ENCODE measurements around the gene OVOL1. TPM values are rescaled to one million over a fixed set of nuclear protein-coding genes. Genes with fewer than 3 reads are reported as not detected.
"Not testable (repeated sequence)": the region's sequence is repeated elsewhere in the genome, so short reads cannot be mapped to it uniquely, and the experiment has no call there.

The OVOL1 gene
- total RNA-seq, 1 donor from 2014 or later = not detected

DNA sequence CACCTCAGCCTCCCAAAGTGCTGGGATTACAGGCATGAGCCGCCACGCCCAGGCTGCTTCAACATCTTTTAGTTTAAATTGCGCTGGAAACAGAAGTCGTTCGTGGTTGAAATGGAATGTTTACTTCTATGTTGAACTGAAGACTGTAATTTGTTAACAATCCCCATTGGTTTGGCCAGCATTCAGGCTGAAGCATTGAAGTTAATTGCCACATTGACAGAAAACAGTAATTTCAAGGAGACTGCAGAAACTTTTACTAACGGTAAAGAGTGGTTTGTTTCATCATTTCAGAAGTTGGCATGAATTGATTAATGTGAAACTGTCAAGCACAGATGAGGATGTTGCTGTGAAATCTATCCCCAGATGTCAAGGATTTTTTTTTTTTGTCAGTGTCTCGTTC, 20.3 kb upstream of the OVOL1 start:
- Mint-ChIP-seq H3K4me3 (no peak overlapping the region), H3K9me3 (peaks cover 3% of the 10 kb centered on the region), H3K27ac (ENCODE audit: unreplicated experiment) (no peak overlapping the region), H3K4me1 (no peaks in the 10 kb centered on the region), H3K36me3 (ENCODE audit: low read depth) (peaks cover 3% of the 10 kb centered on the region), H3K27me3 (ENCODE audit: low read depth) (peaks cover 3% of the 10 kb centered on the region)
- TF ChIP-seq, protein P1, sequence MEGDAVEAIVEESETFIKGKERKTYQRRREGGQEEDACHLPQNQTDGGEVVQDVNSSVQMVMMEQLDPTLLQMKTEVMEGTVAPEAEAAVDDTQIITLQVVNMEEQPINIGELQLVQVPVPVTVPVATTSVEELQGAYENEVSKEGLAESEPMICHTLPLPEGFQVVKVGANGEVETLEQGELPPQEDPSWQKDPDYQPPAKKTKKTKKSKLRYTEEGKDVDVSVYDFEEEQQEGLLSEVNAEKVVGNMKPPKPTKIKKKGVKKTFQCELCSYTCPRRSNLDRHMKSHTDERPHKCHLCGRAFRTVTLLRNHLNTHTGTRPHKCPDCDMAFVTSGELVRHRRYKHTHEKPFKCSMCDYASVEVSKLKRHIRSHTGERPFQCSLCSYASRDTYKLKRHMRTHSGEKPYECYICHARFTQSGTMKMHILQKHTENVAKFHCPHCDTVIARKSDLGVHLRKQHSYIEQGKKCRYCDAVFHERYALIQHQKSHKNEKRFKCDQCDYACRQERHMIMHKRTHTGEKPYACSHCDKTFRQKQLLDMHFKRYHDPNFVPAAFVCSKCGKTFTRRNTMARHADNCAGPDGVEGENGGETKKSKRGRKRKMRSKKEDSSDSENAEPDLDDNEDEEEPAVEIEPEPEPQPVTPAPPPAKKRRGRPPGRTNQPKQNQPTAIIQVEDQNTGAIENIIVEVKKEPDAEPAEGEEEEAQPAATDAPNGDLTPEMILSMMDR (conservative IDR thresholded peaks at IDR 0.05) = no peak
- no peak for DNase-seq (ENCODE audit: low read depth, low spot score)

DNA sequence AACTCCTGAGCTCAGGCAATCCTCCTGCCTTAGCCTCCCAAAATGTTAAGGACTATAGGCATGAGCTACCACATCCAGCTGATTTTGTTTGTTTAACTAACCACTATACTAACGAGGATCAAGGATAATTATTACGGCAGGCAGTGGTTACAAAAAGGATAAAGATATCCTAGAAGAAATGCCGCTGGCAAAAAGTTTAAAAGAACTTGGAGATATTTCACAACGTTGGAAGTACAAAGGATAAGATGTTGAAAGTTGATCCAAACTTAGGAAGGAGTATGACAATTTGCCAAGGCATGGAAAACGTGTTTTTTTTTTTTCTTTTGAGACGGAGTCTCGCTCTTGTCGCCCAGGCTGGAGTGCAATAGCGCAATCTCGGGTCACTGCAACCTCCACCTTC, 19.5 kb upstream of the OVOL1 start:
- Mint-ChIP-seq H3K9me3 (peaks cover 3% of the 10 kb centered on the region), H3K36me3 (ENCODE audit: low read depth) (peaks cover 3% of the 10 kb centered on the region), H3K4me1 (no peaks in the 10 kb centered on the region), H3K4me3 (no peak overlapping the region), H3K27me3 (ENCODE audit: low read depth) (peaks cover 2% of the 10 kb centered on the region), H3K27ac (ENCODE audit: unreplicated experiment) (no peak overlapping the region)
- TF ChIP-seq, protein P1 (conservative IDR thresholded peaks at IDR 0.05) = no peak
- no peak for DNase-seq (ENCODE audit: low read depth, low spot score)

DNA sequence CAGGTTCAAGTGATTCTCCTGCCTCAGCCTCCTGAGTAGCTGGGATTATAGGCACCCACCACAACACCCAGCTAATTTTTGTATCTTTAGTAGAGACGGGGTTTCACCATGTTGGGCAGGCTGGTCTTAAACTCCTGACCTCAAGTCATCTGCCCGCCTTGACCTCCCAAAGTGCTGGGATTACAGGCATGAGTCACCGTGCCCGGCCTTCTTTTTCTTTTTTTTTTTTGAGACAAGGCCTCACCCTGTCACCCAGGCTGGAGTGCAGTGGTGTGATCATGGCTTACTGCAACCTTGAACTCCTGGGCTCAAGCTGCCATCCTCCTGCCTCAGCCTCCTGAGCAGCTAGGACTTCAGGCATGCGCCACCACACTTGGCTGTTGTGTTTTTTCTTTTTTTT, 19.1 kb upstream of the OVOL1 start:
- DNase-seq (ENCODE audit: low read depth, low spot score); H3K4me3 Mint-ChIP-seq; H3K9me3 Mint-ChIP-seq; H3K36me3 Mint-ChIP-seq (ENCODE audit: low read depth); H3K27ac Mint-ChIP-seq (ENCODE audit: unreplicated experiment); H3K4me1 Mint-ChIP-seq; H3K27me3 Mint-ChIP-seq (ENCODE audit: low read depth): not testable (repeated sequence)

DNA sequence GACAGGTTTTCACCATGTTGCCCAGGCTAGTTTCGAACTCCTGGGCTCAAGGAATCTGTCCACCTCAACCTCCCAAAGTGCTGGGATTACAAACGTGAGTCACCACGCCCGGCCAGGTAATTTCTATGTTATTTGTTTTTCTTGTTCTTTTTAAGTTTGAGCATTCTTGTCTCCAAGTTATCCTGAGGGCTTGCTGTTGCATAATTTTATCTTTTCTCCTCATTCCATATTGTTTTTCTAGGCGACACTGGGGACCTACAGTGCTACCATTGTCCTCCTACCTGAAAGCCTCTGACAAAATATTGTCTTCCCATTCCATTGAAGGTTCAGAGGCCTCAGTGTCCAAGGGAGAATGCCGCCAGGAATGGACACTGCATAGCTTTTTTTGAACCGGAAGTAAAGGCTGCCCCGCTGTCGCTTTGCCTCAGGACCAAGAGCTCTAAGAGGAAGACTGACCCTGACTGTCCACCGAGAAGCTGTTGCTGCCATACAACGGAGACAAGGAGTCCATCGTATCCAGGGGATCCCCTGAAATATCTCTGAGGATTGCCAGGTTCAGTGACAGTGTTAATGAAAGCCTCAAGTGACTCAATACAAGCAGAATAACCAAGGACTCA, 15.8 kb upstream of the OVOL1 start:
- Mint-ChIP-seq H3K4me1 (no peaks in the 10 kb centered on the region), H3K27me3 (ENCODE audit: low read depth) (peaks cover 2% of the 10 kb centered on the region), H3K9me3 (peaks cover 3% of the 10 kb centered on the region), H3K4me3 (no peak overlapping the region), H3K36me3 (ENCODE audit: low read depth) (peaks cover 3% of the 10 kb centered on the region), H3K27ac (ENCODE audit: unreplicated experiment) (no peak overlapping the region)
- TF ChIP-seq, protein P1 (conservative IDR thresholded peaks at IDR 0.05) = no peak
- no peak for DNase-seq (ENCODE audit: low read depth, low spot score)

DNA sequence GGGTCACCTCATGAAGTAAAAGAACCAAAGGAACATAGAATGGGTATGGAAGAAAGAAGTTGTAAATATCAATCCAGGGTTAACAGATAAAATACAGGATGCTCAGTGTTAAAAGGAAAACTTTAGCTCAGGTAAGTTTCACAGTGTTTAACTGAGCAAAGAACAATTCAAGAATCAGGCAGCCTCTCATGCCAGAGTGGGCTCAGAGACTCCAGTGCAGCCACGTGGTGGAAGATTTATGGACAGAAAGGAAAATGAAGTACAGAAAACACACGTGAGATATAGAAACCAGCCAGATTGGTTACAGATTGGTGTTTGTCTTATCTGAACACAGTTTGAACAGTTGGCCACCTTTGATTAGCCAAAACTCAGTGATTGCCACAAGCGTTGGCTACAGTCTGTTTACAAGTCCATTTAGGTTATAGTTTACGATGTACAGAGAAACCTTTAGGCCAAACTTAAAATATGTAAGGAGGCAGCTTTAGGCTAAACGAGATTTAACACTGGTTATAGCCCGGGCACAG, 15.2 kb upstream of the OVOL1 start:
- no peak overlapping the region for H3K27ac Mint-ChIP-seq (ENCODE audit: unreplicated experiment)
- no peak for DNase-seq (ENCODE audit: low read depth, low spot score)
- H3K4me3 Mint-ChIP-seq = no peak overlapping the region
- peaks cover 3% of the 10 kb centered on the region for H3K36me3 Mint-ChIP-seq (ENCODE audit: low read depth)
- no peaks in the 10 kb centered on the region for H3K27me3 Mint-ChIP-seq (ENCODE audit: low read depth)
- TF ChIP-seq, protein P1 (conservative IDR thresholded peaks at IDR 0.05) = no peak
- H3K9me3 Mint-ChIP-seq = peaks cover 3% of the 10 kb centered on the region
- no peaks in the 10 kb centered on the region for H3K4me1 Mint-ChIP-seq

DNA sequence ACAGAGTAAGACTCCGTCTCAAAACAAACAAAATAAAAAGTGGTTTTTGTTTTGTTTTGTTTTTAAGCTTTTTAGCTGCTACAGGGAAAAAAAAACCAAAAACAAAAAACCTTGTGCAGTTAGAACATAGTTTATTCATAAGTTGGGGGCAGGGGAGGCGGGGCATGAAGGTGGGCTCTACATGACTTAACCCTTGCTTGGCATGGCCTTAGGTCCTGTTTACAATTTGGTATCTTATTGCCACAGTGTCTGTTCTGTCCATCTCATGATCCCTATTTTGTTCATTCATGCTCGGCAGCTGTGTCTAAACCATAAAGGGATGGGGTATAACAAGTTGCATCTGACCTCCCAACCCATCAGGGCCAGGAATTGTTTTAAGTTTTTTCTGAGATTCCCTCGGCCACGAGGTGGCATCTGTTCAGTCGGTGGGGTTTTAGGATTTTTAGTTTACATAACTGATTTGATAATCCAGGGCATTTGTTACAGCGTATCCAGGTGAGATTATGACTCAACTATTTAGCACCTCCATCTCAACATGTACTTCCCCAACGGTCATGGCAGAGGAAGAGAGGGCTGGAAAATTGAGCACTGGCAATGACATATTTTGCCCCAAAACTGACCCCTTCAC, 13.0 kb upstream of the OVOL1 start:
- no peak for DNase-seq (ENCODE audit: low read depth, low spot score)
- no peaks in the 10 kb centered on the region for H3K4me1 Mint-ChIP-seq
- H3K36me3 Mint-ChIP-seq (ENCODE audit: low read depth) = peaks cover 3% of the 10 kb centered on the region
- peaks cover 3% of the 10 kb centered on the region for H3K9me3 Mint-ChIP-seq
- H3K4me3 Mint-ChIP-seq = no peak overlapping the region
- H3K27me3 Mint-ChIP-seq (ENCODE audit: low read depth) = no peaks in the 10 kb centered on the region
- TF ChIP-seq, protein P1 (conservative IDR thresholded peaks at IDR 0.05) = no peak
- no peak overlapping the region for H3K27ac Mint-ChIP-seq (ENCODE audit: unreplicated experiment)
